HepG2 (cell line): ENCODE measurements around the gene MRPL51.

Experiments
- ATF7 ChIP-seq, 2 experiments: fragments of 450-650 bp in 1 of 2; sonication (generic) in 1 of 2; formaldehyde crosslinking in 1 of 2; IDR thresholded peaks; 2 replicates each; pipeline versions ENCODE4 v1.4.0 to v1.6.1; 2016 to 2020; ENCODE audit warnings: antibody characterized with exemption in 1 of 2, mild to moderate bottlenecking in 1 of 2, missing genetic modification reagents in 1 of 2
- CTCF ChIP-seq: sonication (generic); formaldehyde crosslinking; IDR thresholded peaks from 2 replicates; pipeline ENCODE4 v1.5.0; 2020; ENCODE audit warnings: mild to moderate bottlenecking, missing genetic modification reagents, moderate library complexity
- HOXA7 ChIP-seq: sonication (generic); formaldehyde crosslinking; IDR thresholded peaks from 2 replicates; pipeline ENCODE4 v1.8.1; 2022; ENCODE audit warnings: mild to moderate bottlenecking, missing genetic modification reagents, moderate library complexity
- MEIS1 ChIP-seq: sonication (generic); formaldehyde crosslinking; IDR thresholded peaks from 2 replicates; pipeline ENCODE4 v1.9.0; 2021; ENCODE audit warnings: mild to moderate bottlenecking, missing genetic modification reagents, moderate library complexity, borderline replicate concordance
- SAFB2 ChIP-seq: sonication (generic); formaldehyde crosslinking; IDR thresholded peaks from 2 replicates; pipeline ENCODE4 v1.5.1; 2020; ENCODE audit warnings: missing genetic modification reagents, low read depth, mild to moderate bottlenecking, borderline replicate concordance
- ZFP36 ChIP-seq: fragments of 150-350 bp; IDR thresholded peaks from 2 replicates; pipeline ENCODE4 v1.6.1; 2018; ENCODE audit warnings: borderline replicate concordance, low read length, low read depth; ENCODE audit not compliant: partially characterized antibody

DNA sequence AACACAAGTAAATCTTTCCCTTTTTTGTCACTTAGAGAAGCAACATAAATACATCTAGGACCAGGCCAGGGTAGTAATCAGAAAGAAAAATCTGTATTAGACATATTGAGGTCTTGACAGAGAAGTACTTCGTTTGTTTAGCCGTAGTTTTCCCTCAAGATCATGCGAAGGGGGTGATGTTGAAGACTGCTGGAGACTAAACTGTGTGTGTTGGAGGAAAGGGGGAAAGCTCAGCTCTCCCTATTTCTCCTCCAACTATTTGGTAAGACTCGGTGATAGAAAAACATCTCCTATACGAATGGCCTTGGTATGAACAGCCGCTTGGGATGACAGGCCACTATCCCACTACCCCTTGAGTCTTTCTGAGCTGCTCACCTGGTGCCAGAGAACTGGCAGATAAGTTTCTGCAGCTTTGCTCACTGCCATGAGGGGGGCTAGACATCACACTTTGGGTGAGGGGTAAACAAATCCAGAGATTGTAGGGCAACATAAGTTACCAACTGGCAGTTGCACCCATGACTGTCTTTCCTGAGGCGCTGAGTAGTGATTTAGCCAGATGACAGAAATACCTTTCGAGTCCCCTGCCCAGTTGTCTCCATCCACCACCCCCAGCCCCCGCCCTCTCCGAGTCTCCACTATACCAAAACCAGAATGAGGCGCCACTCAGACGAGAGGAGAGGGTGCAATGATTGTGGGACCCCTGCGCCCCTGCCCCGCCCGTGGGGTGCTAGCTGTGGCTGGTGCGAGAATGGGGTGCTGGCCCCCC, 23.3 kb downstream of the MRPL51 start:
- TF ChIP-seq SAFB2 (CRISPR knock-in tag): no peak
- no peak for TF ChIP-seq CTCF (CRISPR knock-in tag)
- TF ChIP-seq MEIS1: no peak
- no peak for TF ChIP-seq HOXA7
- TF ChIP-seq ZFP36: no peak
- no peak for TF ChIP-seq ATF7 (IDR thresholded peaks at IDR 0.05)
- no peak for TF ChIP-seq ATF7 (CRISPR knock-in tag; IDR thresholded peaks at IDR 0.05)
